ENCODE results near the gene NCKAP5.

- TF ChIP-seq, protein P1, sequence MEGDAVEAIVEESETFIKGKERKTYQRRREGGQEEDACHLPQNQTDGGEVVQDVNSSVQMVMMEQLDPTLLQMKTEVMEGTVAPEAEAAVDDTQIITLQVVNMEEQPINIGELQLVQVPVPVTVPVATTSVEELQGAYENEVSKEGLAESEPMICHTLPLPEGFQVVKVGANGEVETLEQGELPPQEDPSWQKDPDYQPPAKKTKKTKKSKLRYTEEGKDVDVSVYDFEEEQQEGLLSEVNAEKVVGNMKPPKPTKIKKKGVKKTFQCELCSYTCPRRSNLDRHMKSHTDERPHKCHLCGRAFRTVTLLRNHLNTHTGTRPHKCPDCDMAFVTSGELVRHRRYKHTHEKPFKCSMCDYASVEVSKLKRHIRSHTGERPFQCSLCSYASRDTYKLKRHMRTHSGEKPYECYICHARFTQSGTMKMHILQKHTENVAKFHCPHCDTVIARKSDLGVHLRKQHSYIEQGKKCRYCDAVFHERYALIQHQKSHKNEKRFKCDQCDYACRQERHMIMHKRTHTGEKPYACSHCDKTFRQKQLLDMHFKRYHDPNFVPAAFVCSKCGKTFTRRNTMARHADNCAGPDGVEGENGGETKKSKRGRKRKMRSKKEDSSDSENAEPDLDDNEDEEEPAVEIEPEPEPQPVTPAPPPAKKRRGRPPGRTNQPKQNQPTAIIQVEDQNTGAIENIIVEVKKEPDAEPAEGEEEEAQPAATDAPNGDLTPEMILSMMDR (IDR thresholded peaks at IDR 0.05; ENCODE audit: low read depth, low read length, missing input control): no peak
- TF ChIP-seq, protein P2, sequence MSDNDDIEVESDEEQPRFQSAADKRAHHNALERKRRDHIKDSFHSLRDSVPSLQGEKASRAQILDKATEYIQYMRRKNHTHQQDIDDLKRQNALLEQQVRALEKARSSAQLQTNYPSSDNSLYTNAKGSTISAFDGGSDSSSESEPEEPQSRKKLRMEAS (IDR thresholded peaks at IDR 0.05): no peak
- no peak for TF ChIP-seq RAD21 (IDR thresholded peaks at IDR 0.05)
- TF ChIP-seq, protein P3, sequence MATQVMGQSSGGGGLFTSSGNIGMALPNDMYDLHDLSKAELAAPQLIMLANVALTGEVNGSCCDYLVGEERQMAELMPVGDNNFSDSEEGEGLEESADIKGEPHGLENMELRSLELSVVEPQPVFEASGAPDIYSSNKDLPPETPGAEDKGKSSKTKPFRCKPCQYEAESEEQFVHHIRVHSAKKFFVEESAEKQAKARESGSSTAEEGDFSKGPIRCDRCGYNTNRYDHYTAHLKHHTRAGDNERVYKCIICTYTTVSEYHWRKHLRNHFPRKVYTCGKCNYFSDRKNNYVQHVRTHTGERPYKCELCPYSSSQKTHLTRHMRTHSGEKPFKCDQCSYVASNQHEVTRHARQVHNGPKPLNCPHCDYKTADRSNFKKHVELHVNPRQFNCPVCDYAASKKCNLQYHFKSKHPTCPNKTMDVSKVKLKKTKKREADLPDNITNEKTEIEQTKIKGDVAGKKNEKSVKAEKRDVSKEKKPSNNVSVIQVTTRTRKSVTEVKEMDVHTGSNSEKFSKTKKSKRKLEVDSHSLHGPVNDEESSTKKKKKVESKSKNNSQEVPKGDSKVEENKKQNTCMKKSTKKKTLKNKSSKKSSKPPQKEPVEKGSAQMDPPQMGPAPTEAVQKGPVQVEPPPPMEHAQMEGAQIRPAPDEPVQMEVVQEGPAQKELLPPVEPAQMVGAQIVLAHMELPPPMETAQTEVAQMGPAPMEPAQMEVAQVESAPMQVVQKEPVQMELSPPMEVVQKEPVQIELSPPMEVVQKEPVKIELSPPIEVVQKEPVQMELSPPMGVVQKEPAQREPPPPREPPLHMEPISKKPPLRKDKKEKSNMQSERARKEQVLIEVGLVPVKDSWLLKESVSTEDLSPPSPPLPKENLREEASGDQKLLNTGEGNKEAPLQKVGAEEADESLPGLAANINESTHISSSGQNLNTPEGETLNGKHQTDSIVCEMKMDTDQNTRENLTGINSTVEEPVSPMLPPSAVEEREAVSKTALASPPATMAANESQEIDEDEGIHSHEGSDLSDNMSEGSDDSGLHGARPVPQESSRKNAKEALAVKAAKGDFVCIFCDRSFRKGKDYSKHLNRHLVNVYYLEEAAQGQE (IDR thresholded peaks at IDR 0.05): no peak
- no peak for TF ChIP-seq FOXA1 (IDR thresholded peaks at IDR 0.05)
- no peak for TF ChIP-seq ZBTB33 (IDR thresholded peaks at IDR 0.05)
Measured at GRCh38 chr2:133412694-133413093, 155.6 kb downstream of the NCKAP5 start.
